Measurements from ENCODE around the gene VPS11.
"Not testable (repeated sequence)": the region's sequence is repeated elsewhere in the genome, so short reads cannot be mapped to it uniquely, and the experiment has no call there.

The VPS11 gene
- 113 reads per million, percentile 85 among the genes with 10 or more reads in this experiment for total RNA-seq

- peak; percentile 98 for DNase-seq
Measured at GRCh38 chr11:119067371-119068222, at the start of gene VPS11. Gene VPS11 (plus strand): TSS chr11:119067818. CDS start chr11:119067824, 6 bp downstream.

- peak; percentile 95 for DNase-seq
Measured at GRCh38 chr11:119018074-119018938, 49.3 kb upstream of the VPS11 start, which contains the start of the genes RPS25 and TRAPPC4. Gene RPS25 (minus strand): TSS chr11:119018343. CDS start chr11:119018284, 59 bp downstream. Gene TRAPPC4 (plus strand): TSS chr11:119018766. CDS start chr11:119018796, 30 bp downstream.

- no peak for DNase-seq
Measured at GRCh38 chr11:119019996-119020395, 47.6 kb upstream of the VPS11 start.

- no peak for DNase-seq
Measured at GRCh38 chr11:119021631-119022030, 46.0 kb upstream of the VPS11 start.

DNA sequence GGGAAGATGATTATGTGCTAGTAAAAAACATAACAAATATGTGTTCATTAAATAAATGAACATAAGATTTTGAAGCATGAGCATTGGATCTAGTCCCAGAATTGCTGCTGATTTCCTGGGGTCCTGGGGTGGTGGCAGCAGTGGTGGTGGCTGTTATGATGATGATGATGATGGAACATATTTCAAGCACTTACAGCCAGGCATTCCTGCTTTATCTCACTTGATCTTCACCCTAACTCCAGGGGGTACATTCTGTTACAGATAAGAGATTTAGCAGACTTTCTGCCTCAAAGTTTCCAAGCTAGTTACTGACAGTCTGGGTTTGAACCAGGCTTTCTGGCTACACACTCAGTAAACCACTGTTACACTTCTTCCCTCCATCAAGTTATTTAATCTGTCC is 43.9 kb upstream of the VPS11 start:
- no peak for DNase-seq

- DNase-seq, result no peak
Measured at GRCh38 chr11:119024430-119025098, 43.1 kb upstream of the VPS11 start.

- no peak for DNase-seq
Measured at GRCh38 chr11:119025099-119025473, 42.5 kb upstream of the VPS11 start.

- no peak for DNase-seq
Measured at GRCh38 chr11:119025541-119025940, 42.1 kb upstream of the VPS11 start.

GRCh38 chr11:119025978-119026766 is 41.4 kb upstream of the VPS11 start:
- no peak for DNase-seq

GRCh38 chr11:119026970-119027369 is 40.6 kb upstream of the VPS11 start:
- DNase-seq, result no peak

GRCh38 chr11:119027561-119028345 is 39.9 kb upstream of the VPS11 start:
- no peak for DNase-seq

DNA sequence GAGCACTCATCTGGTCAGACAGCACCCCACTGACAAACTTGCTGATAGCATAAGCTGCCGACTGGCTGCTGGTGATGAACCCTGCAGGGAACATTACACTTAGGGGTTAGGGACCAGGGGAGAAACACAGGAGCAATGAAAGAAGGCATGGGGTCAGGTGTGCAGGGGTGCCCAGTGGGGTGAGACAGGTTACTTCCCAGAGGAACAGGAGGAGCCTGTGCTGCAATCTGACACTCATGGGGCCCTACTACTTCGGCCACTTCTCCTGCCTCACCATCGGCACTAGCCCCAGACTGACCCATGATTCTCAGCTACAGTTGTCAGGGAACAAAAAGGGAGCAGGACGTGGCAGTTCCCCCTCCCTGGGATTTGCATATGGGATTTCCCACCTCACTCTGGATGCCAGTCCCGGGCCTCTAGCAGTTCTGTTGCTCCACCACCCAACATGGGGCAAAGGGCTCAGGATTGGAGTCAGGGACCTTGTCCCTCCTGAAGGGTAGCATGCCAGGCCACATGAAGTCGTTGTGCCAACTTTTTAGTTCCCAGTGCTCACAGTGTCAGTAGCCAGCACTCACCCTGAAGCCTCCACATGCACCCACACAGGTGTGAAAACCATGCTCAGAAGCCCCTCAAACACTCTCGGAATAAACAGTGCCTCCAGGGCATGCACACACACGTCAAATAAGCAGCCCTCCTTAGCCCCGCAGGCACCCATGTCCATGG is 39.1 kb upstream of the VPS11 start:
- no peak for DNase-seq

GRCh38 chr11:119029069-119029339 is 38.6 kb upstream of the VPS11 start:
- DNase-seq, result no peak

DNA sequence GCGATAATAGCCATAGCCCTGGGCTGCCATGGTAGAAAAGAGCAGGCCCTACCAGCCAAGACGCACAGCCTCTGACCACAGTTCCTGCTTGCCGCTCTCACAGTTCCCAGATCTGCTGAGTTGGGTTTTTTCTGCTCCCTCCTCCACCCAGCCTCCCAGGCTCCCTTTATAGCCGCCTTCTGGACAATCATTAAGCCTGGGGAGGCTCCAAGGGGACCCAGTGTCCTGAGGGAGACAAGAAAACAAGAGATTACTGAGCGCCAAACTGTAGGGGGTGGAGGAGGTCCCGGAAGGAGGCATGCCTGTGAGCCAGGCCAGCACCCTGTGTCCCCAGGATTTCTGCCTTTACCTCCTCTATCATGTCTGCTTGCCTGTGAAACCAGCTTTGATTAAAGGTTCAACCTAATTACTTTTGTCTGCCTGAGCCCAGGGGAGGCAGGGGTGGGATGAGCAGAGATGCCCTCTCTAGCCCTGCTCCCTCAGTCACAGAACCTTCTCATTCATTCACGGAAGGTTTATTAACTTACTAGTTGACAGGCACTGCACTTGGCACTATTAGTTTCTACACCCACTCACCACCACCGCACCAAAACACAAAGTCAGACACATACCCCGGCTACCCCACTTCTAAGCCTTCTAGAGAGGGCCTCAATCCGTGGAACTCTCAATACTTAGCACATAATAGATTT is 38.1 kb upstream of the VPS11 start:
- DNase-seq, result no peak

DNA sequence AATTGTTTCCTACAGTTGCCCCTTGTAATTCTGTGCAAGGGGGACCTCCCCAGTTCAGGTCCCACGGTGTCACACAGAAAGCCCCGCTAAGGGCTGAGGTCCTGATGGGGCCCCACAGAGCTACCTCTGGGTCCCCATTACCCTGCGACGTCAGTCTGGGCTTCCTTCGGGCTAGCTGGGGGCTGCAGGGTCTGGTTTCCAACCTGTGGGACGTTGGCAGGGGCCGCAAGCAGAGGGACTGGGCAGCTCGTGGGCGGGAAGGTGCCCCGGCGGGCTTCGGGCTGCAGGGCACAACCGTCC is 37.6 kb upstream of the VPS11 start:
- DNase-seq, result no peak

- peak; percentile 98 for DNase-seq
Measured at GRCh38 chr11:119030329-119031047, 37.1 kb upstream of the VPS11 start, which contains the start of gene SLC37A4. Gene SLC37A4 (minus strand): TSS chr11:119030877.

DNA sequence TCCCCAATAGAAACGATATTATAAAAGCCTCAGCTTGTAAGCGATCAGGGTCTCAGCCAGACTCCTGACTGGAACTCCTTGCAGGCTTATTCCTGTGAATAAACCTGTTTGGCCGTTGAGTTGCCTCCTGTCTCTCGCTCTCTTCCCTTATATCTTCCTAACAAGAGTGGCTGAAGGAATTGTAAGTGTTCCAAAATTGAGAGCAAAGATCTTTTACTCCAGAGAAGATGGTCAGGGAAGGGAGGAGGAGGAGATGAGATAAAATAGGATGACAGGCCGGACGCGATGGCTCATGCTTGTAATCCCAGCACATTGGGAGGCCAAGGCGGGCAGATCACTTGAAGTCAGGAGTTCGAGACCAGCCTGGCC is 35.7 kb upstream of the VPS11 start:
- no peak for DNase-seq

- DNase-seq, result not testable (repeated sequence)
Measured at GRCh38 chr11:119033421-119033820, 34.2 kb upstream of the VPS11 start.

DNA sequence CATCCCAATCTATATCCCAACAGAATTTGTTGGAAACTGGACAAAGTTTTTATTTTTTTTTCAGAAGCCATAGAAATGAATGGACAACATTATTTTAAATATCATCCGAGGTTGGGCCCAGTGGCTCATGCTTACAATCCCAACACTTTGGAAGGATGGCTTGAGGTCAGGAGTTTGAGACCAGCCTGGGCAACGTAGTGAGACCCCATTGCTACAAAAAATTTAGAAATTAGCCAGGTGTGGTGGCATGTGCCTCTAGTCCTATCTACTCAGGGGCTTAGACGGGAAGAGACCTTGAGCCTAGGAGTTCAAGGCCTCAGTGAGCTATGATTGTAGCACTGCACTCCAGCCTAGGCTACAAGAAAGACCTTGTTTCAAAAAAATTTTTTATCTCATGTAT is 32.8 kb upstream of the VPS11 start:
- DNase-seq, result no peak

- DNase-seq, result no peak
Measured at GRCh38 chr11:119038884-119039283, 28.7 kb upstream of the VPS11 start.
